Body of pancreas (tissue), 4 donors: ENCODE measurements around the gene SPDYE5.

Experiments used
- POLR2A ChIP-seq, 3 donors: fragments of 450-650 bp; IDR thresholded peaks; one replicate each; pipeline ENCODE4 v1.6.1; 2016; ENCODE audit warnings: antibody characterized with exemption in 3 of 3, mild to moderate bottlenecking in 2 of 3
- TF ChIP-seq, protein P1 (sequence below), 7 experiments: fragments of 450-650 bp in 4 of 7; fragments of 200-600 bp in 3 of 7; sonication (generic) in 3 of 7; IDR thresholded peaks; one replicate each; pipeline ENCODE4 v1.5.1; 2016 to 2019; ENCODE audit warnings: antibody characterized with exemption in 7 of 7

DNA sequence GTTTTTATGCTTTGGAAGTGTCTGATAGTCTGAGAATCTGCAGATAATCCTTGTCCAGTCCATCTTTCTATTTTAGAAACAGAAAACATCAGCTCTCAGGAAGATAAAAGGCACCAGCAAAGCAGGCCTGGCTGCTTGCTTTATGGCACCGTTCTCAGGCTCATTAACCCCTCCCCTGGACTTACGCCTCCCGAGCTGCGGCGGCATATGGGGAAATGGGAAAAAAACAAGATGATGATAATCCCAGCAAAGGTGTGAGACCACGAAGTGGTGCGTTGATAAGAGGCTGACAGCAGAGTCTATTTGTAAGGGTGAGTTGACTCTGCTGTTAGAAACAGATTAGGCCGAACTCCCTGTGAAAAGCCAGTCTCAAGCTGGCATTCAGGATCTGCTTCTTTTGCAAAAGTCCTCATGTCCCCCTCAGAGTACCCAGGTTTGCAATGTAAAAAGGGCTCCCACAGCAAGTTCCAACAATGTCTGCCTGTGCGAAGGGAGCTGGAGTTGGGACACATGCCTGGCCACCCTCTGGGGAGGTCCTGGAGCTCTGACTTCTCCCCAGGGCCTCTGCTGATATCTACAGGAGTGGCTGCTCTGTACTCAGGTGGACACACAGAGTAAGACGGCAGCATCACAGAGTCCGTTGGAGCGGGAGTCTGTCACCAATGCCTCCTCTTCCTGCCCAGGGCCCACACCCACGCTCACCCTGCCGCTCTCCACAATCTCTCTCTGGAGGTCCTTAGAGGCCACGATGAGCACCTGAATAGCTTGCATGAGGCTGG is 54.3 kb downstream of the SPDYE5 start:
- TF ChIP-seq, protein P1, sequence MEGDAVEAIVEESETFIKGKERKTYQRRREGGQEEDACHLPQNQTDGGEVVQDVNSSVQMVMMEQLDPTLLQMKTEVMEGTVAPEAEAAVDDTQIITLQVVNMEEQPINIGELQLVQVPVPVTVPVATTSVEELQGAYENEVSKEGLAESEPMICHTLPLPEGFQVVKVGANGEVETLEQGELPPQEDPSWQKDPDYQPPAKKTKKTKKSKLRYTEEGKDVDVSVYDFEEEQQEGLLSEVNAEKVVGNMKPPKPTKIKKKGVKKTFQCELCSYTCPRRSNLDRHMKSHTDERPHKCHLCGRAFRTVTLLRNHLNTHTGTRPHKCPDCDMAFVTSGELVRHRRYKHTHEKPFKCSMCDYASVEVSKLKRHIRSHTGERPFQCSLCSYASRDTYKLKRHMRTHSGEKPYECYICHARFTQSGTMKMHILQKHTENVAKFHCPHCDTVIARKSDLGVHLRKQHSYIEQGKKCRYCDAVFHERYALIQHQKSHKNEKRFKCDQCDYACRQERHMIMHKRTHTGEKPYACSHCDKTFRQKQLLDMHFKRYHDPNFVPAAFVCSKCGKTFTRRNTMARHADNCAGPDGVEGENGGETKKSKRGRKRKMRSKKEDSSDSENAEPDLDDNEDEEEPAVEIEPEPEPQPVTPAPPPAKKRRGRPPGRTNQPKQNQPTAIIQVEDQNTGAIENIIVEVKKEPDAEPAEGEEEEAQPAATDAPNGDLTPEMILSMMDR (IDR thresholded peaks at IDR 0.05) = no peak
- no peak for TF ChIP-seq POLR2A (IDR thresholded peaks at IDR 0.05)
